SKM-1 (cell line): ENCODE measurements around the gene PODN.

Source experiments
- DNase-seq: peaks from one replicate; lab custom pipeline; 2025; ENCODE audit not compliant: unreplicated experiment; lab: John Stamatoyannopoulos, UW

Gene PODN

GRCh38 chr1:53074313-53075154, 12.5 kb downstream of the PODN start:
- no peak for DNase-seq

GRCh38 chr1:53075206-53075605, 13.2 kb downstream of the PODN start:
- no peak for DNase-seq

DNA sequence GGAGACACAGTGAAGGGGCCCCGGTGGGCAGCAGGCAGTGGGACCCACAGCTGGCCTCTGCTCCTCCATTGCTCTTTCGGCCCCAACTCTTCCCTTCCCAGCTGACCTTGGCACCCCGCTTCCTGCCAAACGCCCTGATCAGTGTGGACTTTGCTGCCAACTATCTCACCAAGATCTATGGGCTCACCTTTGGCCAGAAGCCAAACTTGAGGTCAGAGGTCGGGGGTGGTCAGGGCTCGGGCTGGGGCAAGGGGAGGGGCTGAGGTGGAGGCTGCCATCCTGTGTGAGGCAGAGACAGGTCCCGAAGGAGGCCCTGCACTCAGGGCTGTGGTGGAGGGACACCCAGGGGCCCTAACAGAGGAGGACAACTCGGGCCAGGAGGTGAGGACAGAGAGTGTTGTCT, 13.7 kb downstream of the PODN start:
- no peak for DNase-seq

GRCh38 chr1:53076165-53076564, 14.2 kb downstream of the PODN start:
- no peak for DNase-seq

DNA sequence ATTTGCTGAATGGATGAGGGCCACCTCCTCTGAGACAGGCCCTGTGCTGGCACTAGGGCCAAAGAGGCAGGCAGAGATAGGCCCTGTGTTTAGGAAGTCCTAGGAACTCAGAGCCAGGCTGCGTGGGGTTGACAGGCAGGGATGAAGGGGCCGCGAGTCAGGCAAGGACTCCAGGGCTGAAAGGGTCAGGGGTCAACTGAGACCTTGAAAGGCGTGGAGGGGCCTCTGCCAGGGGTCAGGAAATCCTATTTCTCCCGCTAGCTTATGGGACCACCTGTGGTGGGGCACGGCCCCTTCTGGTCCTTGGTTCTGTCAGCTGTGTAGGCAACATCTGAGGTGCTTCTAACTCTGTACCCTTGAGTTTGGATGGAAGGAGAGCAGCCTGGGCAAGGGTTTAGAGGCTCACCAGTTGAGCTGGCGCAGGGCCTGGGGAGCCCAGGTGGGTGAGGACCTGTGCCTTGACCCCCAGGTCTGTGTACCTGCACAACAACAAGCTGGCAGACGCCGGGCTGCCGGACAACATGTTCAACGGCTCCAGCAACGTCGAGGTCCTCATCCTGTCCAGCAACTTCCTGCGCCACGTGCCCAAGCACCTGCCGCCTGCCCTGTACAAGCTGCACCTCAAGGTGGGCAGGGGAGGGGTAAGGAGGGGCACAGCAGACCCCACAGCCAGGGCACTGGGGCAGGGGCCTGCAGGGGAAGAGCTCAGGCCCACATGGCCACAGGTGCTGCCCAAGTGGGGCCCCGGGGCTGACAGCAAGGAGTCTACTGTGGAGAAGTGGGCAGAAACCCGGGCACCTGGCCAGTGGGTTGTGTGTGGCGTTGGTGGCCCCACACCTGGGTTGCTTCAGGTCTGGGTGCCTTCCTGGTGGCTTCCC, 14.9 kb downstream of the PODN start:
- DNase-seq = no peak

GRCh38 chr1:53077599-53077965, 15.6 kb downstream of the PODN start:
- no peak for DNase-seq

DNA sequence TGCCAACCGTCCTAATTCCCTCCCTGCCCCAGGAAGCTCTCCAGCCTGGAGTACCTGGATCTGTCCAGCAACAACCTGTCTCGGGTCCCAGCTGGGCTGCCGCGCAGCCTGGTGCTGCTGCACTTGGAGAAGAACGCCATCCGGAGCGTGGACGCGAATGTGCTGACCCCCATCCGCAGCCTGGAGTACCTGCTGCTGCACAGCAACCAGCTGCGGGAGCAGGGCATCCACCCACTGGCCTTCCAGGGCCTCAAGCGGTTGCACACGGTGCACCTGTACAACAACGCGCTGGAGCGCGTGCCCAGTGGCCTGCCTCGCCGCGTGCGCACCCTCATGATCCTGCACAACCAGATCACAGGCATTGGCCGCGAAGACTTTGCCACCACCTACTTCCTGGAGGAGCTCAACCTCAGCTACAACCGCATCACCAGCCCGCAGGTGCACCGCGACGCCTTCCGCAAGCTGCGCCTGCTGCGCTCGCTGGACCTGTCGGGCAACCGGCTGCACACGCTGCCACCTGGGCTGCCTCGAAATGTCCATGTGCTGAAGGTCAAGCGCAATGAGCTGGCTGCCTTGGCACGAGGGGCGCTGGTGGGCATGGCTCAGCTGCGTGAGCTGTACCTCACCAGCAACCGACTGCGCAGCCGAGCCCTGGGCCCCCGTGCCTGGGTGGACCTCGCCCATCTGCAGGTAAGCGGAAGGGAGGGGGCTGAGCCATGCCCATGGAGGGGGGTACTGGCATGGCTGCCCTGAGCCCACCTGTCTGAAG, 16.5 kb downstream of the PODN start:
- no peak for DNase-seq

DNA sequence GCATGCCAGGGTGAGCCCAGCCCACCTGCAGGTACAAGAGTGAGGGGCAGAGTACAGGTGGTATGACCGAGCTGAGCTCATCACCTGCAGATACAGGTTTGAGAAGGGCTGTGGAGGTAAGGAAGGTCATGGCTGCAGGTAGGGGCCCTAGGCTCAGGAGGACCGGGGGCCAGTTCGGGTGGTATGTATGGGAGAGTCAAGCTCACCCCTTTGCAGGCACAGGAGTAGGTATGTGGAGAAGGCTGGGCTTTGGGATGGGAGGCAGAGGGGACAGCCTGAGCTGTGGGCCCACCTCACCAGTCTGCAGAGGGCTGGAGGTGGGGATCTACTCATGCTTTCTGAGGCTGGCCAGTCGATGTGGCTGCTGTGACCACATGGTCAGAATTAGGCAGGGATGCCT, 17.2 kb downstream of the PODN start:
- no peak for DNase-seq

GRCh38 chr1:53080041-53080440, 18.0 kb downstream of the PODN start:
- DNase-seq = no peak

- no peak for DNase-seq
These were observed 18.8 kb downstream of the PODN start for GRCh38 chr1:53080769-53081168.

- no peak for DNase-seq
These were observed 19.5 kb downstream of the PODN start for GRCh38 chr1:53081384-53082066.

GRCh38 chr1:53082826-53083455, 20.9 kb downstream of the PODN start:
- no peak for DNase-seq

DNA sequence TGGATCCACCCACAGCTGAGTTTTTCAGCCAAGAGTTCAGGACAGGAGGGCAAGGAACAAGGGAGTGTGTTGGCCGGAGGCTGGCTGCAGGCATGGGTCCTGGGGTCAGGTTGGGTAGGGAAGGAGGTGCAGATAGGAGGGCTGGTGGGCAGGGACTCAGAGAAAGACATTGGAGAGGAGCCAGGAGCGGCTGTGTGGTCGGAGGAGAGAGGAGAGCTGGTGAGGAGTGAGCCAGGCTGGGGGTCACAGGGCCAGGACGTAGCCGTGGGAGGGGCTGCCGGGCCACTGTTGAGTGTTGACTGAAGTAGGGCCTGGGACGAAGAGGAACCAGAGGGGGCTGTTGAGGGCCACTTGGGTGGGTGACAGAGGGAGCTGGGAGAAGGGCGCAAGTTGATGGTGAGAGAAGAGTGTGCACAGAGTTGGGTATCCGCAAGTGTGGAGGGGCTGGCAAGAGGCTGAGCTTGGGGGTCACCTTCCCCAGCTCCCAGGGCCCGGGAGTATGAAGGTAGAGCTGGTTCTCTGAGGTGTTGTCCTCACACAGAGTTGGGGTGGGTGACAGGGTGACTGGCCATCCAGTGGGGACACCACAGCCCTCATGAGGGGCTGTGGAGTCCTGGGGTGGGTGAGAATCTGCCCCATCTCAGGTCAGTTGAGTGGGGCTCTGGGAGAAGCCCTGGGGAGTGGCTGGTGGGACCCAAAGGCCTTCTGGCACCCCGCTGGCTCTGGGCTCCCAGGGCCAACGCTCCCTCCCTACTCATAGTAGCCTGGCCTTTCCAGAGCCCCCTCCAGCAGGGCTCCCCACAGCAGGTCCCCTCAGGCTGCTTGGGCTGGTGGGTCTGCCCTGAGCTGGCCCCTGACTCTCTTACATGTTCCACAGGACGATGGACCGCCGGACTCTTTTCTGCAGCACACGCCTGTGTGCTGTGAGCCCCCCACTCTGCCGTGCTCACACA, 21.9 kb downstream of the PODN start:
- DNase-seq = no peak

- no peak for DNase-seq
These were observed 22.6 kb downstream of the PODN start for GRCh38 chr1:53084589-53084971.

GRCh38 chr1:53085405-53085804, 23.4 kb downstream of the PODN start:
- no peak for DNase-seq

DNA sequence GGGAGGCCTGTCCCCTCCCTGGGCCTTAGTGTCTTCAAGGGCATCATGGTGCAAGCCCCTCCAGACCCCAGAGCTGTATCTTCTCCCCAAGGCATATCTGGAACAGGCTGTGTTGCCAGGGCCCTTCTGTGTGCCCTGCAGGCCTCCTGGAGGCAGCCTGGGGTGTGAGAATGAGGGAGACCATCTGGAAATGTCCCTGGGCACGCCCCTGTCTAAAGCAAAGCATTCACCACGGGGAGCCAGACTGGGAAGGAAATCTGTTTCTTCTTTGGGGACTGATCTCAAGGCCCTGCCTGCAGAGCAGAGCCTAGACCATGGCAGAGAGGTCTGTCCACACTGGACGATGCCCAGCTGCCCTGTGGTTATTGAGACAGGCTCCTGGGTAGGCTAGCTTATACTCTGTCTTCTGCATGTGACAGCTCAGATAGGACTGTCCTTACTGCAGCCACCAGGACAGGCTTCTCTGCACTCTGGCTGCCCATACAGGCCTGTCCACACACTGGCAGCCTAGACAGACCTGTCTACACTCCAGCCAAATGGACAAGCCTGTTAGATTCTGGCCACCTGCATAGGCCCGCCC, 24.6 kb downstream of the PODN start:
- DNase-seq = no peak

DNA sequence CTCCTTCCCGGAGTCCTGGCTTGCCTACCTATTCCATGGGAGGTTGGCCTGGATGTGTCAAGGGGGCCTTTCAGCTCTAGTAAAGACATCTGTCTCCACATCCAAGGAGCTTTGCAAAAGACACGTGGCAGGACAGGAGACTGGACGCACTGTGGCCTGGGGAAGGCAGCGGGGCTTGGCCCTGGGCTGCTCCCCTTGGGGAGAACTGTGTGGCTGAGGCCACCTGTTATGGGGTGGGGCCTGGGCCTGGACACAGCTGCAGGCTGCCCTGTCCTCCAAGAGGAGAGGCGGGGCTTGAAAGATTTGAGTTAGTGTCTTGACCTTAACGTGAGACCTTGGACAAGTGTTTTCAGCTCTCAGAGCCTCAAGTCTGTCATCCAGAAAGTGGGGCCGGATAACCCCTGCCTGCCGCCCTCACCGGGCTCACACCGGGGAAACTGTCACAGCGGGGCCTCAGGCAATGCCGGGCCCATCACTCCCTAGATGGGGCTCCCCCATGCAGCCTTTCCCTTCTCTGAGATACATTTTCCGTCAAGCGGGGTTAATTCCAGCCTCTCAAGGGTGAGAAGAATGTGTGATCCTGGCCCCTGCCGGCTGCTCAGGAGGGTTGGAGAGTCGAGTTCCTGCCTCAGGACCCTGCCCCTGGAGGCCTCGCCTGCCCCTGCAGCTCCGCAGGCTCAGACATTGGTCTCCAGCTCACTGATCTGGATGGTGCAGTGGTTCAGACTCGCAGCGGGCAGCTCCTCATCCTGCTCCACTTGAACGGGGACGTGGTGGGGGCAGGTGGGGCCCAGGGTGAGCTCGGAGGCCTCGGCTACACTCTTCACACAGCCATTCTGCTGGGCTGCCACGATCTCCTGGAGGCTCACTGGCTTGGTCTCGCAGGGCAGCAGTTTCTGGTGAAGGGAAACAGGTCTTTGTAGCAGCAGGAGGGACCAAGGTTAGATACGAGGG, 25.6 kb downstream of the PODN start:
- DNase-seq = no peak
